Duodenal mucosa (tissue), 2 donors: ENCODE data around the gene SRGAP2.
"Not testable (repeated sequence)": the region's sequence is repeated elsewhere in the genome, so short reads cannot be mapped to it uniquely, and the experiment has no call there.

Experiments used
- H3K27ac ChIP-seq: one replicate; pipeline ENCODE4 v1.7.0; 2013; ENCODE audit warnings: low read depth, low read length
- H3K27me3 ChIP-seq, 2 donors: one replicate each; pipeline ENCODE4 v1.7.0; 2013; ENCODE audit warnings: low read length in 2 of 2, control low read depth in 1 of 2; ENCODE audit not compliant: insufficient read depth in 2 of 2, control insufficient read depth in 1 of 2
- H3K36me3 ChIP-seq, 2 donors: one replicate each; pipeline ENCODE4 v1.7.0; 2013; ENCODE audit warnings: low read length in 2 of 2, control low read depth in 1 of 2; ENCODE audit not compliant: insufficient read depth in 2 of 2, control insufficient read depth in 1 of 2
- H3K4me1 ChIP-seq, 2 donors: one replicate each; pipeline ENCODE4 v1.7.0; 2013; ENCODE audit warnings: low read length in 2 of 2, control low read depth in 1 of 2; ENCODE audit not compliant: insufficient read depth in 2 of 2, control insufficient read depth in 1 of 2
- H3K4me3 ChIP-seq, 2 donors: one replicate each; pipeline ENCODE4 v1.7.0; 2013; ENCODE audit warnings: low read length in 2 of 2, low read depth in 1 of 2
- H3K9ac ChIP-seq, 2 donors: one replicate each; pipeline ENCODE4 v1.7.0; 2013; ENCODE audit warnings: low read length in 2 of 2, low read depth in 1 of 2
- H3K9me3 ChIP-seq, 2 donors: one replicate each; pipeline ENCODE4 v1.7.0; 2013; ENCODE audit warnings: low read length in 2 of 2, control low read depth in 1 of 2; ENCODE audit not compliant: control insufficient read depth in 1 of 2

Gene SRGAP2

GRCh38 chr1:206252680-206253335 lies 49.5 kb downstream of the SRGAP2 start:
- H3K4me1 ChIP-seq, H3K27me3 ChIP-seq, H3K9ac ChIP-seq, H3K27ac ChIP-seq, H3K9me3 ChIP-seq, H3K4me3 ChIP-seq, H3K36me3 ChIP-seq: not testable (repeated sequence)
